COLO668 (cell line): ENCODE results near the gene ARVCF.
A peak's percentile ranks its signal among the peaks of the same experiment; 100 is the strongest.

Source experiments
- DNase-seq: peaks from one replicate; lab custom pipeline; 2025; ENCODE audit not compliant: unreplicated experiment; lab: John Stamatoyannopoulos, UW

Gene ARVCF

GRCh38 chr22:19963863-19964642 lies 52.6 kb downstream of the ARVCF start:
- no peak for DNase-seq

GRCh38 chr22:19962909-19963806 lies 53.5 kb downstream of the ARVCF start:
- DNase-seq = peak; percentile 89

- DNase-seq = peak; percentile 94
These were observed 54.2 kb downstream of the ARVCF start for GRCh38 chr22:19962246-19962908.

- no peak for DNase-seq
These were observed 54.8 kb downstream of the ARVCF start for GRCh38 chr22:19961868-19962245.

- no peak for DNase-seq
These were observed 55.4 kb downstream of the ARVCF start for GRCh38 chr22:19961201-19961580.

- DNase-seq = no peak
These were observed 56.0 kb downstream of the ARVCF start for GRCh38 chr22:19960491-19961200.

GRCh38 chr22:19959587-19960490 lies 56.8 kb downstream of the ARVCF start:
- no peak for DNase-seq

GRCh38 chr22:19959043-19959586 lies 57.5 kb downstream of the ARVCF start:
- no peak for DNase-seq

GRCh38 chr22:19958083-19959042 lies 58.3 kb downstream of the ARVCF start:
- DNase-seq = no peak

- no peak for DNase-seq
These were observed 59.2 kb downstream of the ARVCF start for GRCh38 chr22:19957445-19957844.

GRCh38 chr22:19955241-19956128 lies 61.1 kb downstream of the ARVCF start:
- no peak for DNase-seq

- no peak for DNase-seq
These were observed 65.3 kb downstream of the ARVCF start for GRCh38 chr22:19951346-19951745.

- DNase-seq = no peak
These were observed 68.4 kb downstream of the ARVCF start for GRCh38 chr22:19948057-19948760.

GRCh38 chr22:19943082-19944026 lies 73.3 kb downstream of the ARVCF start:
- DNase-seq = peak; percentile 10

GRCh38 chr22:19942157-19943081 lies 74.2 kb downstream of the ARVCF start:
- DNase-seq = peak; percentile 19
